ENCODE data around the gene DPYD. TPM values are rescaled to one million over a fixed set of nuclear protein-coding genes. Genes with fewer than 3 reads are reported as not detected.

DPYD gene
- total RNA-seq, 1 experiment from 2014 or later: 0.46 TPM

DNA sequence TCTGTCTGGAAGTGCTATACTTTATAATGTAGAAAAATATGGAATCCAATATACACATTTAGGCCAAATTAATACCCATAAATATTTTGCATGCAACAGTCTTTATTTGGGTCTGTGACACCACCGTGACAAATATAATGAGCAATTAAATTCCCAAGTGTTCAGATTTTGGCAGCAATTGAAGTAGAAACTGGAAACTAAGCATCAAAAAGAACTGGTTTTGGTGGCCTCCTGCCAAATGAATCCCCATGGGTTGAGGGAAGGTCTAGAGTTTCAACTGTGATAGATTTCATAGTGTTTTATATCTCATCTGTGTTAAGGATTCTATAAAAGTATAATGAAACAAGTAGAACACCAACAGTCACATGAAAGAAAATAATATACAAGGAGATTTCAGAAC is 88.4 kb downstream of the DPYD start (continued):
- TF ChIP-seq ZBTB43 (CRISPR knock-in tag; IDR thresholded peaks at IDR 0.05) (no peak), SMAD4 (CRISPR knock-in tag; IDR thresholded peaks at IDR 0.05) (no peak), RORB (CRISPR knock-in tag; IDR thresholded peaks at IDR 0.05) (no peak)

DNA sequence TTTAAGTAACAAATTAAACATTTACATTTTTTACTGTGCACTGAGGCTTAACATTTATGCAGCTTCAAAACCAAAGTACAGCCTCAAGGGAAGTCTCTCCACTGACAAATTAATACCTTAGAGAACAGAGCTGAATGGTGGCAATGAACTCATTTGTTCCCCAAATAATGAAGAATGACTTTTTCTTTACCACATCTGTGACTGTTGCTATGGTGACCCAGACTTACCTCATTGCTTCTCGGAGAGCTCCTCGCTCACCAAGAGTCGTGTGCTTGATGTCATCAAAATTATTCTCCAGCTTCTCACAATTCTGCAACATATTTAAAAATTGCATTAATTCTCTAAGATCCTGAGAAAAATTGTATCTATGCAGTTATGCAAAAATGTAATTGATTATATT is 92.9 kb downstream of the DPYD start:
- DNase-seq (ENCODE audit: low spot score) (no peak), ATAC-seq (no peak)
- Mint-ChIP-seq H3K36me3 (no peaks in the 10 kb centered on the region), H3K9me3 (no peaks in the 10 kb centered on the region), H3K27me3 (ENCODE audit: low read depth) (no peaks in the 10 kb centered on the region), H3K27ac (no peak overlapping the region), H3K4me1 (peaks cover 17% of the 10 kb centered on the region), H3K4me3 (no peak overlapping the region)
- TF ChIP-seq CREB1 (CRISPR knock-in tag; IDR thresholded peaks at IDR 0.05) (no peak), CREM (CRISPR knock-in tag; IDR thresholded peaks at IDR 0.05) (no peak), RORB (CRISPR knock-in tag; IDR thresholded peaks at IDR 0.05) (no peak), HMGA2 (CRISPR knock-in tag; IDR thresholded peaks at IDR 0.05) (no peak), ZNF138 (CRISPR knock-in tag; conservative IDR thresholded peaks at IDR 0.05) (no peak), SMAD4 (CRISPR knock-in tag; IDR thresholded peaks at IDR 0.05) (no peak), RELA (CRISPR knock-in tag; IDR thresholded peaks at IDR 0.05; ENCODE audit: borderline replicate concordance) (no peak), ZMAT4 (CRISPR knock-in tag; IDR thresholded peaks at IDR 0.05) (no peak), TEAD1 (CRISPR knock-in tag; IDR thresholded peaks at IDR 0.05) (no peak), ZNF512 (CRISPR knock-in tag; IDR thresholded peaks at IDR 0.05; ENCODE audit: borderline replicate concordance) (no peak), HMGXB4 (CRISPR knock-in tag; IDR thresholded peaks at IDR 0.05) (no peak)
- TF ChIP-seq, protein P1, sequence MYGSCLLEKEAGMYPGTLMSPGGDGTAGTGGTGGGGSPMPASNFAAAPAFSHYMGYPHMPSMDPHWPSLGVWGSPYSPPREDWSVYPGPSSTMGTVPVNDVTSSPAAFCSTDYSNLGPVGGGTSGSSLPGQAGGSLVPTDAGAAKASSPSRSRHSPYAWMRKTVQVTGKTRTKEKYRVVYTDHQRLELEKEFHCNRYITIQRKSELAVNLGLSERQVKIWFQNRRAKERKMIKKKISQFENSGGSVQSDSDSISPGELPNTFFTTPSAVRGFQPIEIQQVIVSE (CRISPR knock-in tag; IDR thresholded peaks at IDR 0.05; ENCODE audit: borderline replicate concordance): no peak
- TF ChIP-seq, protein P2, sequence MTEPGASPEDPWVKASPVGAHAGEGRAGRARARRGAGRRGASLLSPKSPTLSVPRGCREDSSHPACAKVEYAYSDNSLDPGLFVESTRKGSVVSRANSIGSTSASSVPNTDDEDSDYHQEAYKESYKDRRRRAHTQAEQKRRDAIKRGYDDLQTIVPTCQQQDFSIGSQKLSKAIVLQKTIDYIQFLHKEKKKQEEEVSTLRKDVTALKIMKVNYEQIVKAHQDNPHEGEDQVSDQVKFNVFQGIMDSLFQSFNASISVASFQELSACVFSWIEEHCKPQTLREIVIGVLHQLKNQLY (CRISPR knock-in tag; IDR thresholded peaks at IDR 0.05): no peak
- POLR2A ChIA-PET: no interaction called here
- CTCF ChIA-PET: interaction anchor here (1.1 kb wide), 1 partner anchor 640 kb away, joined by 3 read pairs; no protein-coding TSS in a partner anchor

DNA sequence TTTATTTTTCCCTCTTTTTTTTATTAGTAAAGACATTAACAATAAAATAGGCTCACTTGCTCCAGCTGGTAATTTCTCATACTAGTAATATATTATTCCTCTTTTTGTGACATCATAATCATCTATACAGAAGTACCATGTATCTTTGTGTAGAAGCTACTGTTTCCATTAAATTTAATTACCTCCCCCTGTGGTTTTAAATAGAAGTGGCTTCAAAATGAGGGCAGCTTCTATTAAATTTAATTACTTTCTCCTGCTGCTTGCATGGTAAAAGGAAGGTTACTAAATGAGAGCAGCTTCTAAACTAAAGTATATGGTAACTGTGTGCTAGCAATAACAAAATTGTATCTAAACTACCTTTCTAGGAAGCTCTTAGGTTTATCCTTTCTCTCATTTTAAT is 94.0 kb downstream of the DPYD start:
- CTCF ChIA-PET: no interaction called here
- ATAC-seq: no peak
- TF ChIP-seq ZNF232 (CRISPR knock-in tag; IDR thresholded peaks at IDR 0.05) (no peak), ZNF219 (CRISPR knock-in tag; IDR thresholded peaks at IDR 0.05; ENCODE audit: borderline replicate concordance) (no peak), ESRRA (CRISPR knock-in tag; IDR thresholded peaks at IDR 0.05; ENCODE audit: borderline replicate concordance) (no peak), OVOL2 (CRISPR knock-in tag; IDR thresholded peaks at IDR 0.05; ENCODE audit: borderline replicate concordance) (no peak)
- TF ChIP-seq, protein P3, sequence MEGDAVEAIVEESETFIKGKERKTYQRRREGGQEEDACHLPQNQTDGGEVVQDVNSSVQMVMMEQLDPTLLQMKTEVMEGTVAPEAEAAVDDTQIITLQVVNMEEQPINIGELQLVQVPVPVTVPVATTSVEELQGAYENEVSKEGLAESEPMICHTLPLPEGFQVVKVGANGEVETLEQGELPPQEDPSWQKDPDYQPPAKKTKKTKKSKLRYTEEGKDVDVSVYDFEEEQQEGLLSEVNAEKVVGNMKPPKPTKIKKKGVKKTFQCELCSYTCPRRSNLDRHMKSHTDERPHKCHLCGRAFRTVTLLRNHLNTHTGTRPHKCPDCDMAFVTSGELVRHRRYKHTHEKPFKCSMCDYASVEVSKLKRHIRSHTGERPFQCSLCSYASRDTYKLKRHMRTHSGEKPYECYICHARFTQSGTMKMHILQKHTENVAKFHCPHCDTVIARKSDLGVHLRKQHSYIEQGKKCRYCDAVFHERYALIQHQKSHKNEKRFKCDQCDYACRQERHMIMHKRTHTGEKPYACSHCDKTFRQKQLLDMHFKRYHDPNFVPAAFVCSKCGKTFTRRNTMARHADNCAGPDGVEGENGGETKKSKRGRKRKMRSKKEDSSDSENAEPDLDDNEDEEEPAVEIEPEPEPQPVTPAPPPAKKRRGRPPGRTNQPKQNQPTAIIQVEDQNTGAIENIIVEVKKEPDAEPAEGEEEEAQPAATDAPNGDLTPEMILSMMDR (IDR thresholded peaks at IDR 0.05): no peak
- TF ChIP-seq, protein P4, sequence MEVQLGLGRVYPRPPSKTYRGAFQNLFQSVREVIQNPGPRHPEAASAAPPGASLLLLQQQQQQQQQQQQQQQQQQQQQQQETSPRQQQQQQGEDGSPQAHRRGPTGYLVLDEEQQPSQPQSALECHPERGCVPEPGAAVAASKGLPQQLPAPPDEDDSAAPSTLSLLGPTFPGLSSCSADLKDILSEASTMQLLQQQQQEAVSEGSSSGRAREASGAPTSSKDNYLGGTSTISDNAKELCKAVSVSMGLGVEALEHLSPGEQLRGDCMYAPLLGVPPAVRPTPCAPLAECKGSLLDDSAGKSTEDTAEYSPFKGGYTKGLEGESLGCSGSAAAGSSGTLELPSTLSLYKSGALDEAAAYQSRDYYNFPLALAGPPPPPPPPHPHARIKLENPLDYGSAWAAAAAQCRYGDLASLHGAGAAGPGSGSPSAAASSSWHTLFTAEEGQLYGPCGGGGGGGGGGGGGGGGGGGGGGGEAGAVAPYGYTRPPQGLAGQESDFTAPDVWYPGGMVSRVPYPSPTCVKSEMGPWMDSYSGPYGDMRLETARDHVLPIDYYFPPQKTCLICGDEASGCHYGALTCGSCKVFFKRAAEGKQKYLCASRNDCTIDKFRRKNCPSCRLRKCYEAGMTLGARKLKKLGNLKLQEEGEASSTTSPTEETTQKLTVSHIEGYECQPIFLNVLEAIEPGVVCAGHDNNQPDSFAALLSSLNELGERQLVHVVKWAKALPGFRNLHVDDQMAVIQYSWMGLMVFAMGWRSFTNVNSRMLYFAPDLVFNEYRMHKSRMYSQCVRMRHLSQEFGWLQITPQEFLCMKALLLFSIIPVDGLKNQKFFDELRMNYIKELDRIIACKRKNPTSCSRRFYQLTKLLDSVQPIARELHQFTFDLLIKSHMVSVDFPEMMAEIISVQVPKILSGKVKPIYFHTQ (CRISPR knock-in tag; IDR thresholded peaks at IDR 0.05): no peak
- TF ChIP-seq, protein P5, sequence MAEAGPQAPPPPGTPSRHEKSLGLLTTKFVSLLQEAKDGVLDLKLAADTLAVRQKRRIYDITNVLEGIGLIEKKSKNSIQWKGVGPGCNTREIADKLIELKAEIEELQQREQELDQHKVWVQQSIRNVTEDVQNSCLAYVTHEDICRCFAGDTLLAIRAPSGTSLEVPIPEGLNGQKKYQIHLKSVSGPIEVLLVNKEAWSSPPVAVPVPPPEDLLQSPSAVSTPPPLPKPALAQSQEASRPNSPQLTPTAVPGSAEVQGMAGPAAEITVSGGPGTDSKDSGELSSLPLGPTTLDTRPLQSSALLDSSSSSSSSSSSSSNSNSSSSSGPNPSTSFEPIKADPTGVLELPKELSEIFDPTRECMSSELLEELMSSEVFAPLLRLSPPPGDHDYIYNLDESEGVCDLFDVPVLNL (CRISPR knock-in tag; IDR thresholded peaks at IDR 0.05; ENCODE audit: borderline replicate concordance, low read depth): no peak

More for the DNA sequence above, 94.0 kb downstream of the DPYD start:
- Mint-ChIP-seq H3K9me3 (no peaks in the 10 kb centered on the region), H3K27ac (no peak overlapping the region), H3K27me3 (ENCODE audit: low read depth) (no peaks in the 10 kb centered on the region), H3K36me3 (no peaks in the 10 kb centered on the region), H3K4me1 (peaks cover 17% of the 10 kb centered on the region), H3K4me3 (no peak overlapping the region)
- no peak for DNase-seq (ENCODE audit: low spot score)
- POLR2A ChIA-PET: no interaction called here

Measured in WTC11 (cell line).